ENCODE results near the gene ZNF165. TPM values are rescaled to one million over a fixed set of nuclear protein-coding genes. Genes with fewer than 3 reads are reported as not detected.

ZNF165 gene
- total RNA-seq, 4 donors from 2014 or later = 0.40 to 1.1 (median 0.66) TPM

GRCh38 chr6:28134716-28135115 lies 54.3 kb downstream of the ZNF165 start:
- DNase-seq (ENCODE audit: extremely low spot score) = no peak
- intact Hi-C loops (cut with DNase I) = loop anchor here (5.0 kb wide), 1 partner anchor 52 kb away; the partner anchor contains the start of gene ZNF165
- WGBS = 66% methylated on average over 1 of the region's 1 CpG

DNA sequence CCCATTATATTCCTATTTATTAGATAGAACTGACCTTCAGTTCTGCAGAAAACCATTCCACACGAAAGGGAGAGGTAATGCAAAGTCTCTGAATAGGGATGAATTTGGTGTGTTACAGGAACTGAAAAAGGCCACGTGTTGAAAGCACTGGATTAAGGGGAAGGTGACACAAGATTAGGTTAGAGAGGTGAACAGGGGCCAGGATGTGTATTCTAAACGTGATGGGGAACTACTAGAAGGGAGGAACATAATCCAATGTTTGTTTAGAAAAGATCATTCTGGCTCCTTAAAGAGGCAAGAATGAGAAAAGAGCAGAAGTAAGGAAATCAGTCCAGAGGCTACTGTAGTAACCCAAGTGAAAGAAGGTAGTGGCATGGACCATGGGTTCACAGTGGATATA lies 55.0 kb downstream of the ZNF165 start:
- intact Hi-C loops (cut with DNase I) = no loop called here
- H3K4me1 ChIP-seq = peaks cover 25 to 40% (median 33%) of the 10 kb centered on the region in 4 donors
- H3K27me3 ChIP-seq = no peaks in the 10 kb centered on the region
- peaks cover 0 to 16% (median 4%) of the 10 kb centered on the region in 4 donors for H3K36me3 ChIP-seq
- DNase-seq (ENCODE audit: extremely low spot score) = no peak
- peak overlapping the region in 3 of 4 donors; percentile 75 to 94 (median 83) for H3K4me3 ChIP-seq
- H3K9me3 ChIP-seq = no peaks in the 10 kb centered on the region
- TF ChIP-seq EP300 (IDR thresholded peaks at IDR 0.05) (no peak), POLR2A (IDR thresholded peaks at IDR 0.05; ENCODE audit: low read depth) (no peak), POLR2AphosphoS5 (IDR thresholded peaks at IDR 0.05) (no peak), CTCF (IDR thresholded peaks at IDR 0.05) (no peak)
- H3K27ac ChIP-seq (replicated peaks in 1 of 4) = peak overlapping the region; percentile 92 to 97 (median 96)
- WGBS = 20% methylated on average over 3 of the region's 3 CpGs

More at GRCh38 chr6:28134716-28135115, 54.3 kb downstream of the ZNF165 start:
- H3K9me3 ChIP-seq = no peaks in the 10 kb centered on the region
- no peaks in the 10 kb centered on the region for H3K27me3 ChIP-seq
- H3K27ac ChIP-seq (replicated peaks in 1 of 4) = no peak overlapping the region
- H3K4me3 ChIP-seq = no peak overlapping the region
- peaks cover 0 to 23% (median 8%) of the 10 kb centered on the region in 4 donors for H3K36me3 ChIP-seq
- no peak for TF ChIP-seq CTCF (IDR thresholded peaks at IDR 0.05)
- TF ChIP-seq EP300 (IDR thresholded peaks at IDR 0.05) = no peak
- no peak for TF ChIP-seq POLR2AphosphoS5 (IDR thresholded peaks at IDR 0.05)
- TF ChIP-seq POLR2A (IDR thresholded peaks at IDR 0.05; ENCODE audit: low read depth) = no peak
- peaks cover 25 to 40% (median 33%) of the 10 kb centered on the region in 4 donors for H3K4me1 ChIP-seq

GRCh38 chr6:28136585-28137504 lies 56.5 kb downstream of the ZNF165 start:
- Histone ChIP-seq H3K4me1 (peaks cover 26 to 47% (median 39%) of the 10 kb centered on the region in 4 donors), H3K27ac (replicated peaks in 1 of 4) (peak overlapping the region; percentile 92 to 97 (median 96))
- WGBS = under 1% methylated on average over 35 of the region's 58 CpGs

GRCh38 chr6:28137505-28137981 lies 57.2 kb downstream of the ZNF165 start:
- WGBS = 2% methylated on average over 6 of the region's 6 CpGs
- no peak for DNase-seq (ENCODE audit: extremely low spot score)
- H3K4me1 ChIP-seq = peaks cover 27 to 47% (median 41%) of the 10 kb centered on the region in 4 donors
- no peaks in the 10 kb centered on the region for H3K27me3 ChIP-seq
- TF ChIP-seq POLR2A (IDR thresholded peaks at IDR 0.05; ENCODE audit: low read depth) (no peak), EP300 (IDR thresholded peaks at IDR 0.05) (no peak)
- peak overlapping the region; percentile 75 to 94 (median 86) for H3K4me3 ChIP-seq
- H3K27ac ChIP-seq (replicated peaks in 1 of 4) = peak overlapping the region; percentile 92 to 97 (median 96)
- intact Hi-C loops (cut with DNase I) = no loop called here
- H3K36me3 ChIP-seq = peaks cover 0 to 7% (median 2%) of the 10 kb centered on the region in 4 donors
- no peaks in the 10 kb centered on the region for H3K9me3 ChIP-seq

More at GRCh38 chr6:28136585-28137504, 56.5 kb downstream of the ZNF165 start:
- intact Hi-C loops (cut with DNase I) = no loop called here
- TF ChIP-seq POLR2AphosphoS5 (IDR thresholded peaks at IDR 0.05) (peak; percentile 83 to 91), CTCF (IDR thresholded peaks at IDR 0.05) (peak in 1 of 3 experiments; percentile 28), EP300 (IDR thresholded peaks at IDR 0.05) (no peak), POLR2A (IDR thresholded peaks at IDR 0.05; ENCODE audit: low read depth) (no peak)
- peak overlapping the region; percentile 75 to 94 (median 86) for H3K4me3 ChIP-seq
- DNase-seq (ENCODE audit: extremely low spot score) = peak; percentile 97
- H3K36me3 ChIP-seq = peaks cover 0 to 7% (median 2%) of the 10 kb centered on the region in 4 donors
- H3K9me3 ChIP-seq = no peaks in the 10 kb centered on the region
- H3K27me3 ChIP-seq = no peaks in the 10 kb centered on the region

Other genes with a start within 250 kb of the ZNF165 start
- gene OR2B2, start 168.2 kb upstream of the ZNF165 start, total RNA-seq = not detected
- not detected for gene OR2B6, start 123.3 kb upstream of the ZNF165 start, total RNA-seq
- gene ZSCAN16, start 44.0 kb downstream of the ZNF165 start, total RNA-seq = 1 to 10 TPM; 2.9 to 7.4 (median 3.4) TPM
- 10 to 100 TPM; 18.7 to 21.7 (median 20.8) TPM for gene ZKSCAN8, start 61.3 kb downstream of the ZNF165 start, total RNA-seq
- 10 to 100 TPM; 11.4 to 15.4 (median 12.0) TPM for gene ZSCAN9, start 144.7 kb downstream of the ZNF165 start, total RNA-seq
- gene ZKSCAN4, start 171.7 kb downstream of the ZNF165 start, total RNA-seq = 1 to 10 TPM; 1.7 to 5.4 (median 4.4) TPM
- gene NKAPL, start 178.7 kb downstream of the ZNF165 start, total RNA-seq = 1 to 10 TPM; 2.8 to 6.7 (median 4.7) TPM
- gene ZSCAN26, start 186.6 kb downstream of the ZNF165 start, total RNA-seq = 10 to 100 TPM; 15.1 to 28.2 (median 24.1) TPM
- 1 to 10 TPM; 5.8 to 8.7 (median 7.1) TPM for gene PGBD1, start 201.0 kb downstream of the ZNF165 start, total RNA-seq